Heart left ventricle (tissue), 16 donors: Measurements from ENCODE around the gene EI24. TPM values are rescaled to one million over a fixed set of nuclear protein-coding genes. Genes with fewer than 3 reads are reported as not detected.

Experiments used
- ATAC-seq, 4 donors: fragments of 200-7000 bp; cut with Tn5 transposase; one replicate each; pipeline ENCODE4 v1.9.1; 2020 to 2022; ENCODE audit warnings: moderate library complexity in 4 of 4, mild to moderate bottlenecking in 3 of 4, moderate number of reproducible peaks in 1 of 4
- DNase-seq, 5 donors: peaks; one replicate each; pipeline ENCODE4 v3.0.0-alpha.2; 2020
- H3K27ac ChIP-seq, 12 donors: fragments of 200-600 bp; sonication (generic) in 4 of 12; one replicate each; pipeline versions ENCODE4 v1.5.0 to v1.8.0; 2016 to 2022; ENCODE audit warnings: mild to moderate bottlenecking in 2 of 12
- H3K27me3 ChIP-seq, 9 donors: fragments of 200-600 bp; sonication (generic) in 2 of 9; one replicate each; pipeline versions ENCODE4 v1.5.1 to v1.8.0; 2016 to 2022; ENCODE audit warnings: mild to moderate bottlenecking in 3 of 9
- H3K36me3 ChIP-seq, 9 donors: fragments of 200-600 bp; sonication (generic) in 2 of 9; one replicate each; pipeline versions ENCODE4 v1.5.0 to v1.8.0; 2018 to 2022; ENCODE audit warnings: mild to moderate bottlenecking in 2 of 9
- H3K4me1 ChIP-seq, 12 donors: fragments of 200-600 bp; sonication (generic) in 4 of 12; one replicate each; pipeline versions ENCODE4 v1.5.0 to v1.8.0; 2016 to 2022; ENCODE audit warnings: mild to moderate bottlenecking in 3 of 12
- H3K4me3 ChIP-seq, 12 donors: fragments of 200-600 bp; sonication (generic) in 4 of 12; one replicate each; pipeline versions ENCODE4 v1.5.0 to v1.8.0; 2017 to 2022; ENCODE audit warnings: mild to moderate bottlenecking in 9 of 12, moderate library complexity in 4 of 12
- H3K9me3 ChIP-seq, 12 donors: fragments of 200-600 bp; sonication (generic) in 4 of 12; one replicate each; pipeline versions ENCODE4 v1.5.0 to v1.8.0; 2016 to 2022; ENCODE audit warnings: mild to moderate bottlenecking in 1 of 12
- CTCF ChIP-seq, 12 donors: fragments of 200-600 bp; sonication (generic) in 4 of 12; IDR thresholded peaks; one replicate each; pipeline versions ENCODE4 v1.5.0 to v1.8.0; 2018 to 2022; ENCODE audit warnings: antibody characterized with exemption in 12 of 12, mild to moderate bottlenecking in 5 of 12
- POLR2A ChIP-seq, 2 donors: fragments of 450-650 bp; IDR thresholded peaks; one replicate each; pipeline ENCODE4 v1.6.1; 2017; ENCODE audit warnings: antibody characterized with exemption in 2 of 2, mild to moderate bottlenecking in 2 of 2, moderate library complexity in 2 of 2
- WGBS, 4 donors: extraction: QIAGEN DNeasy Blood & Tissue Kit in 2 of 4; methylation state at CpG; one replicate each; pipeline versions ENCODE4 v1.1.5 to v1.1.7; 2013 to 2018; 5-methylcytosine and 5-hydroxymethylcytosine counted together
- intact Hi-C, 10 donors: fragments of 100-400 bp; cut with DNase I; formaldehyde crosslinking; loops; one replicate each; pipeline versions ENCODE4 v1.11.1 to v1.14.2; 2022
- polyA plus RNA-seq, 2 donors: library from polyadenylated mRNA; stranded (reverse); fragments of 200-250 nt; gene quantifications; one replicate each; pipeline ENCODE4 v1.2.3, GENCODE V29; 2013
- total RNA-seq, 9 donors: library from RNA; depleted of rRNA in 2 of 9; stranded (reverse); fragments of >200 nt in 2 of 9; fragmentation: NEBNext Ultra II Directional in 3 of 9; extraction: Animal tissue kit (Norgen Biotek cat#: 25700) in 3 of 9; gene quantifications; one replicate each; pipeline versions ENCODE4 v1.1.0 to v1.2.4, GENCODE V29; 2016 to 2023
- donor health status: ischemic (EF 13 %, LVEDD 7.1; RV severe dilation, severe dysfunction).
- donor health status: healthy with polysubstance abuse.
- donor health status: DM: no; HTN: yes; CAD: no.
- donor health status: DM: no; HTN: no; CAD: no.
- donor health status: ischemic (EF 25% LVEDD 6.9; RV normal size, moderate dysfunction).
- donor health status: ischemic (EF 25% LVEDD 5.7; RV mildly dilated, moderate dysfunction).
- donor health status: healthy.
- donor health status: DM: yes; HTN: yes; CAD: no.
- donor health status: ischemic (EF 35%, LVEDD 5.7; RV mildly dilated, moderate dysfunction).
- donor health status: nonischemic (EF 11% LVEDD 7.7; RV severe dilation, severe dysfunction).
- donor health status: DM: yes; HTN: yes; CAD: no.
- donor health status: PGD.
- donor health status: ischemic (EF 29% LVEDD 5.4; RV normal size, mild dysfunction).
- donor health status: nonischemic (EF 23%, LVEDD 6.1; RV moderate dilation, normal function).

The EI24 gene
- total and polyA plus RNA-seq, 11 donors, result 20.6 to 125 (median 53.8) TPM

- H3K27ac ChIP-seq, result no peak overlapping the region
- peak overlapping the region in 1 of 12 donors; percentile 79 for H3K4me3 ChIP-seq
- peaks cover 0 to 4% (median 0%) of the 10 kb centered on the region in 9 donors for H3K36me3 ChIP-seq
- TF ChIP-seq POLR2A (IDR thresholded peaks at IDR 0.05) (no peak), CTCF (IDR thresholded peaks at IDR 0.05) (no peak)
- no peaks in the 10 kb centered on the region for H3K27me3 ChIP-seq
- 67 to 78% (median 71%) methylated on average over 7 of the region's 7 CpGs for WGBS, 4 donors
- ATAC-seq, result no peak
- DNase-seq, result no peak
- H3K4me1 ChIP-seq, result peaks cover 4 to 23% (median 15%) of the 10 kb centered on the region in 12 donors
- H3K9me3 ChIP-seq, result no peaks in the 10 kb centered on the region
- intact Hi-C loops, result loop anchor here in 7 of 10 donors (5.0 to 10.0 kb wide), 9 partner anchors 35 to 637 kb away; partner anchors contain the start of genes HYLS1 (in 2 of the 7), STT3A (in 2 of the 7), EI24 (in 1 of the 7) and FEZ1 (in 1 of the 7)
These were observed 58.1 kb downstream of the EI24 start for GRCh38 chr11:125627236-125627910.

Other genes starting within 250 kb of the EI24 start
- 10 to 100 TPM; 21.8 to 61.3 (median 50.7) TPM for gene FEZ1, start 73.2 kb upstream of the EI24 start, total RNA-seq
- gene FEZ1, start 73.2 kb upstream of the EI24 start, polyA plus RNA-seq, result 10 to 100 TPM; 23.4 to 32.0 TPM
- gene STT3A, start 23.4 kb downstream of the EI24 start, total RNA-seq, result 10 to 100 TPM; 47.6 to 98.6 (median 59.1) TPM
- gene STT3A, start 23.4 kb downstream of the EI24 start, polyA plus RNA-seq, result 10 to 100 TPM; 21.5 to 72.7 TPM
- 1 to 10 TPM in 5 of 9 donors, under 1 TPM in 4; 0.63 to 6.2 (median 1.2) TPM for gene CHEK1, start 55.7 kb downstream of the EI24 start, total RNA-seq
- 1 to 10 TPM in 1 of 2 donors, under 1 TPM in 1; 0.50 to 1.5 TPM for gene CHEK1, start 55.7 kb downstream of the EI24 start, polyA plus RNA-seq
- gene ACRV1, start 111.4 kb downstream of the EI24 start, total RNA-seq, result not detected
- not detected for gene ACRV1, start 111.4 kb downstream of the EI24 start, polyA plus RNA-seq
- gene PATE1, start 176.8 kb downstream of the EI24 start, total RNA-seq, result not detected
- gene PATE1, start 176.8 kb downstream of the EI24 start, polyA plus RNA-seq, result not detected
- gene PATE2, start 209.4 kb downstream of the EI24 start, total RNA-seq, result not detected
- gene PATE2, start 209.4 kb downstream of the EI24 start, polyA plus RNA-seq, result not detected
- gene PATE3, start 218.7 kb downstream of the EI24 start, total RNA-seq, result not detected
- gene PATE3, start 218.7 kb downstream of the EI24 start, polyA plus RNA-seq, result not detected